ENCODE results near the gene GATAD2A.

- TF ChIP-seq, protein P1, sequence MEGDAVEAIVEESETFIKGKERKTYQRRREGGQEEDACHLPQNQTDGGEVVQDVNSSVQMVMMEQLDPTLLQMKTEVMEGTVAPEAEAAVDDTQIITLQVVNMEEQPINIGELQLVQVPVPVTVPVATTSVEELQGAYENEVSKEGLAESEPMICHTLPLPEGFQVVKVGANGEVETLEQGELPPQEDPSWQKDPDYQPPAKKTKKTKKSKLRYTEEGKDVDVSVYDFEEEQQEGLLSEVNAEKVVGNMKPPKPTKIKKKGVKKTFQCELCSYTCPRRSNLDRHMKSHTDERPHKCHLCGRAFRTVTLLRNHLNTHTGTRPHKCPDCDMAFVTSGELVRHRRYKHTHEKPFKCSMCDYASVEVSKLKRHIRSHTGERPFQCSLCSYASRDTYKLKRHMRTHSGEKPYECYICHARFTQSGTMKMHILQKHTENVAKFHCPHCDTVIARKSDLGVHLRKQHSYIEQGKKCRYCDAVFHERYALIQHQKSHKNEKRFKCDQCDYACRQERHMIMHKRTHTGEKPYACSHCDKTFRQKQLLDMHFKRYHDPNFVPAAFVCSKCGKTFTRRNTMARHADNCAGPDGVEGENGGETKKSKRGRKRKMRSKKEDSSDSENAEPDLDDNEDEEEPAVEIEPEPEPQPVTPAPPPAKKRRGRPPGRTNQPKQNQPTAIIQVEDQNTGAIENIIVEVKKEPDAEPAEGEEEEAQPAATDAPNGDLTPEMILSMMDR (conservative IDR thresholded peaks at IDR 0.05; ENCODE audit: low read length), result no peak
- TF ChIP-seq EZH2phosphoT487 (IDR thresholded peaks at IDR 0.05; ENCODE audit: borderline replicate concordance), result no peak
These were observed 10.8 kb downstream of the GATAD2A start for GRCh38 chr19:19416280-19416679.

All from Loucy (cell line).